ENCODE measurements around the gene RHOBTB1.

Gene RHOBTB1

DNA sequence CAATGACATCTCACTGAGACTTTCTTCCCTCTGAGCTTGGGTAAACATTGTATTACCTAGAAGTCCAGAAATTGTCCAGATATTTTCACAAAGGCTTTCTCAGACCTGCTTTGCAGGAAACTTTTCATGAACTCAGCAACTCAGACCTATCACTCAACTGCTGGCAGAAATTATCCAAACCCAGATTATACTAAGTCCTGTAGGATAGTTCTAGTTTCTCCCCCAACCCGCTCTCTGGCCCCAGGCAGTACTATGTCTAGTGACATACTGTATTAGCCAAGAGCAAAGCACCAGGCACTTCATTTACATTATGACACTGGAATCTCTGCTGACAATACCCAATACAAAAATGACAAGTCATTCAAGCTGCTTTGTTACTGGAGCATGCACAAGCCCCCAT, 75.0 kb downstream of the RHOBTB1 start:
- H3K36me3 ChIP-seq (ENCODE audit: control insufficient read depth in 2 of 2, insufficient read depth in 2 of 2, low read length in 2 of 2) = peaks cover 5 to 13% of the 10 kb centered on the region in 2 donors
- H3K27ac ChIP-seq (ENCODE audit: low read length) = no peak overlapping the region
- H3K27me3 ChIP-seq (ENCODE audit: control insufficient read depth in 1 of 2, insufficient read depth in 2 of 2, low read length in 2 of 2) = no peaks in the 10 kb centered on the region
- no peaks in the 10 kb centered on the region for H3K4me1 ChIP-seq (ENCODE audit: control insufficient read depth, insufficient read depth, low read length)
- no peak overlapping the region for H3K4me3 ChIP-seq (ENCODE audit: low read length in 2 of 2)
- no peaks in the 10 kb centered on the region for H3K9me3 ChIP-seq (ENCODE audit: control insufficient read depth in 2 of 2, low read length in 2 of 2)
- no peak overlapping the region for H3K9ac ChIP-seq (ENCODE audit: low read length in 2 of 2)

DNA sequence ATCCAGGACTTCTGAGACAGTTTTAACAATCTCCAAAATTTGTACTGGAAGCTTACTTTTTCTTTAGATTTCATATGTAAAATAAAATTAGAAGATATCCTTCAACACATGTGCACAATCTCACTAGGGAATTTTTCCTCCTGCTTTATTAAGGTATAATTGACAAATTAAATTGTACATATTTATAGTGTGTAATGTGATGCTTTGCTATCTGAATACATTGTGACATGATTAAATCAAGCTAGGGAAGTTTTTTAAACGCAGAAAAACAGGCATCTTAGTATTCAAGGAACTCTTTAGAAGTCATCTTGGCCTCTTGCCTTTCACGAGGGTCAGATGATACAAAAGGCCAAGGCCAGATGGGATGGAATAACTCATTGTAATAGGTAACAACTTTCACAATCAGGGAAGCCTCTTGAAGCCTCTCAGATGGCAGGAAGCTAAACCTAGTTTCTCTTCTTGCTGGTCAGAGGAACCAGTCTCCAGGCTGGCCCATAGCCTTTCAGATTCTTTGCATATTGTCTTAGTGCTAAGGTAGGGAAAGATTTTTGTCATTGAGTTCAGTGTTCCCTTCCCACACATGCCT, 78.7 kb downstream of the RHOBTB1 start:
- Histone ChIP-seq H3K9ac (ENCODE audit: low read length in 2 of 2) (no peak overlapping the region), H3K36me3 (ENCODE audit: control insufficient read depth in 2 of 2, insufficient read depth in 2 of 2, low read length in 2 of 2) (no peaks in the 10 kb centered on the region), H3K27ac (ENCODE audit: low read length) (no peak overlapping the region), H3K27me3 (ENCODE audit: control insufficient read depth in 1 of 2, insufficient read depth in 2 of 2, low read length in 2 of 2) (no peaks in the 10 kb centered on the region), H3K9me3 (ENCODE audit: control insufficient read depth in 2 of 2, low read length in 2 of 2) (no peaks in the 10 kb centered on the region), H3K4me1 (ENCODE audit: control insufficient read depth, insufficient read depth, low read length) (no peaks in the 10 kb centered on the region), H3K4me3 (ENCODE audit: low read length in 2 of 2) (no peak overlapping the region)

DNA sequence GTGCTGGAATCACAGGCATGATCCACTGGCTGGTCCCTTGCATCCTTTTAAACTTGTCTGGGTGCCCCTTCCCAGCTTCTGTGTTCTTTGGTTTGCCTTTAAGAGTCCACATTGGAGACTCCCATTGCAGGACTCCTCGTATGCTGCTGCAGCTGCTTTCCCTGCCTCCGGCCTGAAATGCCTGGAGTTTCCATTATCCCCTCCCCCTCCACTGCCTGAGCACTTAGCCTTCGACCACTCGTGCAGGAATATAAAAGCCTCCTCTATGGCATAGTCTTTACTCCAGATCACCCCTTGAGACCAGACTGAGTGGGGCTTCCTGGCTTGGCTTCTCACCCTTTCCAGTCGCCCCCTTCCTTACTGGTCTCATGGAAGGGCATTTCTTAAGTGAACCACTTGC, 80.2 kb downstream of the RHOBTB1 start:
- H3K9me3 ChIP-seq (ENCODE audit: control insufficient read depth in 2 of 2, low read length in 2 of 2) = no peaks in the 10 kb centered on the region
- H3K27ac ChIP-seq (ENCODE audit: low read length) = no peak overlapping the region
- H3K9ac ChIP-seq (ENCODE audit: low read length in 2 of 2) = no peak overlapping the region
- H3K4me1 ChIP-seq (ENCODE audit: control insufficient read depth, insufficient read depth, low read length) = no peaks in the 10 kb centered on the region
- no peak overlapping the region for H3K4me3 ChIP-seq (ENCODE audit: low read length in 2 of 2)
- no peaks in the 10 kb centered on the region for H3K27me3 ChIP-seq (ENCODE audit: control insufficient read depth in 1 of 2, insufficient read depth in 2 of 2, low read length in 2 of 2)
- H3K36me3 ChIP-seq (ENCODE audit: control insufficient read depth in 2 of 2, insufficient read depth in 2 of 2, low read length in 2 of 2) = no peaks in the 10 kb centered on the region

DNA sequence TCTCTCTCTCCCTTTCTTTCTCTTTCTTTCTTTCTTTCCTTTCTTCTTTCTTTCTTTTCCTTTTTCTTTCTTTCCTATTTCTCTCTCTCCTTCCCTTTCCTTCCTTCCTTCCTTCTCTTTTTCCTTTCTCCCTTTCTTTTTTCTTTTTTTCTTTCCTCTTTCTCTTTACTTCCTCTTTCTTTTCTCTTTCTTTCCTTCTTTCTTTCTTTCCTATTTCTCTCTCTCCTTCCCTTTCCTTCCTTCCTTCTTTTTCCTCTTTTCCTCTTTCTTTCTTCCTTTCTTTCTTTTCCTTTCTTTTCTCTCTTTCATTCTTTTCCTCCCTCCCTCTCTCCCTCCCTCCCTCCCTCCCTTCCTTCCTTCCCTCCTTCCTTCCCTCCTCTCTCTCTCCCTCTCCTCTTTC, 81.5 kb downstream of the RHOBTB1 start:
- Histone ChIP-seq H3K9me3 (ENCODE audit: control insufficient read depth in 2 of 2, low read length in 2 of 2) (no peaks in the 10 kb centered on the region), H3K27ac (ENCODE audit: low read length) (no peak overlapping the region)

DNA sequence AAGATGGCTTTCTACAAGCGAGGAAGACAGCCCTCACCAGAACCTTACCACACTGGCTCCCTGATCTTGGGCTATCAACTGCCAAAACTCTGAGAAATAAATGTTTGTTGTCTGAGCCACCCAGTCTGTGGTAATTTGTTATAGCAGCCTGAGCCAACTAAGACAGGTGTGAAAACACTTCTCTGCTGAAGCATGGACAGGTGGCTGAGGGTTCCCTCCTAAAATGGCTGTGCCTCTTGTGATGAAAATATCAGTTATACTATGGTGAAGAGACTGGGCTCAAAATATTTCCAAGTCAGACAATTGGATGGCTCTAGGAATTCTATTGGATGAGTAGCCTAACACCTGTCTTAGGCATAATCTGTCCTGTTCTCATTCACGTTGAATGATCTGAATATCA, 87.6 kb downstream of the RHOBTB1 start:
- Histone ChIP-seq H3K27me3 (ENCODE audit: control insufficient read depth in 1 of 2, insufficient read depth in 2 of 2, low read length in 2 of 2) (no peaks in the 10 kb centered on the region), H3K9me3 (ENCODE audit: control insufficient read depth in 2 of 2, low read length in 2 of 2) (peaks cover 0 to 6% of the 10 kb centered on the region in 2 donors), H3K9ac (ENCODE audit: low read length in 2 of 2) (no peak overlapping the region), H3K4me3 (ENCODE audit: low read length in 2 of 2) (no peak overlapping the region), H3K36me3 (ENCODE audit: control insufficient read depth in 2 of 2, insufficient read depth in 2 of 2, low read length in 2 of 2) (no peaks in the 10 kb centered on the region), H3K4me1 (ENCODE audit: control insufficient read depth, insufficient read depth, low read length) (no peaks in the 10 kb centered on the region), H3K27ac (ENCODE audit: low read length) (no peak overlapping the region)

More for the DNA sequence above, 81.5 kb downstream of the RHOBTB1 start:
- no peak overlapping the region for H3K4me3 ChIP-seq (ENCODE audit: low read length in 2 of 2)
- no peaks in the 10 kb centered on the region for H3K36me3 ChIP-seq (ENCODE audit: control insufficient read depth in 2 of 2, insufficient read depth in 2 of 2, low read length in 2 of 2)
- no peaks in the 10 kb centered on the region for H3K4me1 ChIP-seq (ENCODE audit: control insufficient read depth, insufficient read depth, low read length)
- H3K27me3 ChIP-seq (ENCODE audit: control insufficient read depth in 1 of 2, insufficient read depth in 2 of 2, low read length in 2 of 2) = no peaks in the 10 kb centered on the region
- H3K9ac ChIP-seq (ENCODE audit: low read length in 2 of 2) = no peak overlapping the region

DNA sequence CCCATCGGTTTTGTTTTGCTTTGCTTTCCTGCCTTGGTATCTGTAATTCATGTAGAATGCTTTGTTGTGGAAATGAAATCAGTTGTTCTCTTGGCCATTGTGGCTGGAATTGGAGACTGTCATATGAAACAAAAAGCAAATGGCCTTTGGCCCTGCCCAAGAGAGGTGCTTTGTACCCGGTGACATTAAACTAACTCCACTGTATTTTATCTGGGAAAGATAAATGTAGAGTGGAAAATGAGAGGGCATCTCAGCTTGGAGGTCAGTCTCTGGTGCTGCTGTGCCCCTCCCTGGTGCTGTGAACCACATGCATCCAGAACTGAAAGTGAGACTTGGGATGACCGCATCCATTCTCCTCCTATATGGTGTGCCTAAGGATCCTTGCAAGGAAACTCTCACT, 90.3 kb downstream of the RHOBTB1 start:
- no peak overlapping the region for H3K9ac ChIP-seq (ENCODE audit: low read length in 2 of 2)
- no peak overlapping the region for H3K27ac ChIP-seq (ENCODE audit: low read length)
- H3K4me3 ChIP-seq (ENCODE audit: low read length in 2 of 2) = no peak overlapping the region
- peaks cover 0 to 6% of the 10 kb centered on the region in 2 donors for H3K9me3 ChIP-seq (ENCODE audit: control insufficient read depth in 2 of 2, low read length in 2 of 2)
- H3K27me3 ChIP-seq (ENCODE audit: control insufficient read depth in 1 of 2, insufficient read depth in 2 of 2, low read length in 2 of 2) = no peaks in the 10 kb centered on the region
- H3K36me3 ChIP-seq (ENCODE audit: control insufficient read depth in 2 of 2, insufficient read depth in 2 of 2, low read length in 2 of 2) = no peaks in the 10 kb centered on the region
- peaks cover 3% of the 10 kb centered on the region for H3K4me1 ChIP-seq (ENCODE audit: control insufficient read depth, insufficient read depth, low read length)

DNA sequence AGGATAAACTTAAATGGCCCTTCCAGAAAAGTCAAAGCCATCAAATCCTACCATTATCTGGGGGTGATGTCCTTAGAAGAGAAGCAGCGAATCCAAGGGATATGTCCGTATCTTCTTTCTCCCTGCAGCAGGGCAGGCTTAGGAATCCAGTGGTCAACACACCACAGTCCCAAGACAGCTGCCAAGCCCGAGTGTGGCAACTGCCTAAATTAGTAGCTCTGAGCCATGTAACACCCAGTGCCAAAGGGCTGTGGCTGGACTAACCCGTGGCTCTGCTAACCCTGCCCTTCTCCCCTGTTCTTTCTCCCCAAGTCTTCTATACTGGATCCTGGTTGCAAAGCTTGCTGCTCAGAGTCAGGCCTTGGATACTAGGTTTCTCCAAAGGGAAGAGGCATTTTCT, 90.9 kb downstream of the RHOBTB1 start:
- Histone ChIP-seq H3K36me3 (ENCODE audit: control insufficient read depth in 2 of 2, insufficient read depth in 2 of 2, low read length in 2 of 2) (no peaks in the 10 kb centered on the region), H3K4me3 (ENCODE audit: low read length in 2 of 2) (no peak overlapping the region), H3K4me1 (ENCODE audit: control insufficient read depth, insufficient read depth, low read length) (peaks cover 7% of the 10 kb centered on the region), H3K9ac (ENCODE audit: low read length in 2 of 2) (no peak overlapping the region), H3K27me3 (ENCODE audit: control insufficient read depth in 1 of 2, insufficient read depth in 2 of 2, low read length in 2 of 2) (no peaks in the 10 kb centered on the region), H3K9me3 (ENCODE audit: control insufficient read depth in 2 of 2, low read length in 2 of 2) (peaks cover 0 to 6% of the 10 kb centered on the region in 2 donors), H3K27ac (ENCODE audit: low read length) (no peak overlapping the region)

DNA sequence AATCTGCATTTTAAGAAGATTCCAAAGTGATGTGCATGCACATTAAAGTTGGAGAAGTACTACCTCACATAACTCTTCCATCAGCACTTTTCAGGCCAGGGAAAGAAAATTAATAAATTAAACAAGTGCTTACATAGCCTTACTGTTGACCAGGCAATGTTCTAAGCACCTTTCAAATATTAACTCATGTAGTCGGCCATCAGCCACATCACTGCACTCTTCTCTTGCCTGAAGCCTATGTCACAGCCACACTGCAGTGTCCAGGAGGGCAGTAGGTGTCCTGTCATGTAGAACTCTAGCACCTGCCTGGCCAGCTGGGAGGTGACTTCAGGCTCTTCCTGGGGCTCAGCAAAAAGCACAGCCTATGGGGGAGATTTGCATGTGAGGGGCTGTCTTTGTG, 94.2 kb downstream of the RHOBTB1 start:
- no peaks in the 10 kb centered on the region for H3K9me3 ChIP-seq (ENCODE audit: control insufficient read depth in 2 of 2, low read length in 2 of 2)
- no peak overlapping the region for H3K4me3 ChIP-seq (ENCODE audit: low read length in 2 of 2)
- no peak overlapping the region for H3K9ac ChIP-seq (ENCODE audit: low read length in 2 of 2)
- no peak overlapping the region for H3K27ac ChIP-seq (ENCODE audit: low read length)
- no peaks in the 10 kb centered on the region for H3K27me3 ChIP-seq (ENCODE audit: control insufficient read depth in 1 of 2, insufficient read depth in 2 of 2, low read length in 2 of 2)
- H3K36me3 ChIP-seq (ENCODE audit: control insufficient read depth in 2 of 2, insufficient read depth in 2 of 2, low read length in 2 of 2) = no peaks in the 10 kb centered on the region
- H3K4me1 ChIP-seq (ENCODE audit: control insufficient read depth, insufficient read depth, low read length) = peaks cover 9% of the 10 kb centered on the region

DNA sequence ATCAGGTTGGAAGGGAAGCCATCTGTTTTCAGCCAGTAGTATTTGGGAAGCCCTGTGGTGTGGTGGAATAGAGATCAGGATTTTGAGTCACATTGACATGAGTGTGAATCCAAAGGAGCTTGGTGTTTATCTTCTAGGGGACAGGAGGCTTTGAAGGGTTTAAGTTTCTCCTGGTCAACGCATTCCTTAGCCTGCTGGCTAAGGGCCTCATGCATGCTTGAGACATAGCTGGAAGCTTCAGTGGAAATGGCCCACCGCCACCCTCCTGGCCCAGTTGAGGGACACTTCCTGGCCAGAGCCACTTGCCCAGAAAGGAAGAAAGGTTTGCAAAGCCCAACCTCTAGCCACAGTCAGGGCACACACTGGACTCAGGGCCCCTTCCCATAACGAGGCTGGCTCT, 94.8 kb downstream of the RHOBTB1 start:
- Histone ChIP-seq H3K27me3 (ENCODE audit: control insufficient read depth in 1 of 2, insufficient read depth in 2 of 2, low read length in 2 of 2) (no peaks in the 10 kb centered on the region), H3K36me3 (ENCODE audit: control insufficient read depth in 2 of 2, insufficient read depth in 2 of 2, low read length in 2 of 2) (no peaks in the 10 kb centered on the region), H3K4me3 (ENCODE audit: low read length in 2 of 2) (no peak overlapping the region), H3K9me3 (ENCODE audit: control insufficient read depth in 2 of 2, low read length in 2 of 2) (no peaks in the 10 kb centered on the region), H3K9ac (ENCODE audit: low read length in 2 of 2) (no peak overlapping the region), H3K4me1 (ENCODE audit: control insufficient read depth, insufficient read depth, low read length) (peaks cover 9% of the 10 kb centered on the region), H3K27ac (ENCODE audit: low read length) (no peak overlapping the region)

DNA sequence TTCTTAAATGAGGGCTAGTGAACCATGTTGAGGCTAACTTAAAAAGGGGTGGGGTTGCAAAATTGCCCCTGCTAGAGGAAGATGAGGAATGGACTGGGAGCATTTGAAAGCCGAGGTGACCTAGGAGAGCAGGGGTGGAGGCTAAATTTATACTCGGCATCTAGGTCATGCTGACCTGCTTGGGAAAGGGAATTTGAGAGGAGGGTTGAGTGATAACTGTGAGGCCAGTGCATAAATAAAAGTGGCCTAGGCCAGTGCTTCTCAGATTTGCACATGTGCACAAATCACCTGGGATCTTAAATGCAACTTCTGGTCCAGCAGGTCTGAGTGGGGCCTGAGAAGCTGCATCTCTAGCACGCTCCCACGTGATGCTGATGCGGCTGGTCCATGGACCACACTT, 95.3 kb downstream of the RHOBTB1 start:
- no peak overlapping the region for H3K27ac ChIP-seq (ENCODE audit: low read length)
- H3K9ac ChIP-seq (ENCODE audit: low read length in 2 of 2) = no peak overlapping the region
- peaks cover 9% of the 10 kb centered on the region for H3K4me1 ChIP-seq (ENCODE audit: control insufficient read depth, insufficient read depth, low read length)
- no peaks in the 10 kb centered on the region for H3K9me3 ChIP-seq (ENCODE audit: control insufficient read depth in 2 of 2, low read length in 2 of 2)
- H3K4me3 ChIP-seq (ENCODE audit: low read length in 2 of 2) = no peak overlapping the region
- no peaks in the 10 kb centered on the region for H3K27me3 ChIP-seq (ENCODE audit: control insufficient read depth in 1 of 2, insufficient read depth in 2 of 2, low read length in 2 of 2)
- H3K36me3 ChIP-seq (ENCODE audit: control insufficient read depth in 2 of 2, insufficient read depth in 2 of 2, low read length in 2 of 2) = no peaks in the 10 kb centered on the region

DNA sequence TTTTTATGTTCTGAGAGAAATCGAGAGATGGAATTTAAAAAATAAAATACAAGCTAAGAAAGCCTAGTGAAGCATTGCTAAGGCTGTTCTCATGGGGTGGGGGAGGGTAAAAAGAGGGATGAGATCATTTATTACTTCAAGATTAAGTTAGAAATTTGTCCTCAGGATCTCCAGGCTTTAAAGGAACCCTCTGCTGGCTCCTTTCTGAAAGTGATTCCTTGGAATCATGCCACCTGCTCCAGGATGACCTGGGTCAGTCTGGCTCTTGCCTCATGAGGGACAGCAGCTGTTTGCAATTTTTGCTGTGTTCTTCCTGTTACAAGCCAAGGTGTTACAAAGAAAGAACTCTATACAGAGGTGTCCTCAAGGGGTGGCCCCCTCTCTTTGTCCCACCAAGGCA, 95.9 kb downstream of the RHOBTB1 start:
- H3K36me3 ChIP-seq (ENCODE audit: control insufficient read depth in 2 of 2, insufficient read depth in 2 of 2, low read length in 2 of 2) = no peaks in the 10 kb centered on the region
- H3K9me3 ChIP-seq (ENCODE audit: control insufficient read depth in 2 of 2, low read length in 2 of 2) = no peaks in the 10 kb centered on the region
- no peak overlapping the region for H3K4me3 ChIP-seq (ENCODE audit: low read length in 2 of 2)
- H3K9ac ChIP-seq (ENCODE audit: low read length in 2 of 2) = no peak overlapping the region
- no peak overlapping the region for H3K27ac ChIP-seq (ENCODE audit: low read length)
- H3K4me1 ChIP-seq (ENCODE audit: control insufficient read depth, insufficient read depth, low read length) = peaks cover 9% of the 10 kb centered on the region
- no peaks in the 10 kb centered on the region for H3K27me3 ChIP-seq (ENCODE audit: control insufficient read depth in 1 of 2, insufficient read depth in 2 of 2, low read length in 2 of 2)

All from stomach smooth muscle (tissue), 2 donors.